Ammon's horn (tissue), 1 donor: ENCODE data around the gene MGAT5B.

Experiments used
- DNase-seq: peaks from one replicate; pipeline ENCODE4 v3.0.0-alpha.2; 2016; ENCODE audit warnings: low spot score

The MGAT5B gene

DNA sequence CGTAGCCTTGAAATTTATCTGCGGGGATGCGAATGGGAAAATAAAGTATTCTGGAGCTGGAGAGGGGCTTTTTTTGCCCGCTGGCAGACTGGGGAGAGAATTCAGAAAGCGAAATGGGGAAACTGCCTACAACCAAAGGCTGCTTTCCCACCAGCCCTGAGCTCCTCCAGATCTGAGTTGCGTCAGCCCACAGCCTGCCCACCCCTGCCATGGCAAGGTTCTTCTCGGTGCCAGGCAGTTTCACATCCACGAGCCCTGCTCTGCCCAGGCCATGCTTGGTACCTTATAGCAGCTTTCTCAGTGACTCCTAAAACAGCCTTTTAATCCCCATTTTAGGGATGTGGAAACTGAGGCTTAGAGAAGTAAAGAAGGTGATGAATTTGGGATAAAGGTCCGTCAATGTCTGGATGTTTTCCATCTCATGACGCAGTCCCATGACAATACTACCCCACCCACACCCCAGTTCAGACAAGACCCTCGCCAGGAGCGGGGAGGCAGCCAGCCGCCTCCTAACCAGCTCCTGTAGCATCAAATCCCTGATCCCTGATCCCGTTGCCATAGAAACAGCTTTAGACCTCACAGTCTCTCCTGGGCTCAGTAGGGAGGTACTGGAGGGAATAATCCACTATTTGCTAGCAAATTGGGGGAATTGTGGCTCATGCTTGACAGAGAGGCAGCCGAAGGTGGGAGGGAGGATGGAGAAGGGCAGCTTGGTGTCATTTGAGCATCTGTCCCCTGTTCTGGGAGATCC is 113.5 kb downstream of the MGAT5B start:
- DNase-seq: no peak

DNA sequence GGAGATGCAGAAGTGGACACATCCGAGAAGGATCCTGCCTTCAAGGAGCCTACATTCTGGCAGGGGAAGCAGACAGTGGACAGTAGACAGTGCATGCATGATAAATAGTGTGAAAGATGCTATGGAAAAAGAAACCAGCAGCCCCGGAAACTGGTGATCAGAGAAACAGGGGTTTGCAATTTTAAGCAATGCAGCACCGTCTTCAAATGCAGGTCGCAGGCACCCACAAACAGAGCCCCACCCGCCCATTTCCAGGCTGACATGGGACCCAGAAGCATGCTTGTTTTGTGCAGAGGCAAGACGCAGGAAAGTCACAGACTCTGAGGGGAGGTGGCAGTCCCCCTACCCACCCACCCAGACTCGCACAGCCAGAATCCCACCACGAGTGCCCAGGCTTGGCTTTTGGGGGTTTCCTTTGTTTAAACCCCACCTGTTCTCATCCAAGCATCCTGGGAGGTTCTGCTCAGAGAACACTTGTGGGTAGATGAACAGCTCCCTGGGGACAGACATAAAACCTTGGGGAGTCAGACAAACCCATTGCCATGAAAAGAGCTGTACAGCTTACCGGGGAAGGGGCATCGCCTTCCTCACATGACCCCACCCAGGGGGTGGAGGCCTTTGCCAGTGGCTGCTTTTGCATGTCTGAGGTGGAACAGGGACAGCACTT is 114.3 kb downstream of the MGAT5B start:
- DNase-seq: no peak

DNA sequence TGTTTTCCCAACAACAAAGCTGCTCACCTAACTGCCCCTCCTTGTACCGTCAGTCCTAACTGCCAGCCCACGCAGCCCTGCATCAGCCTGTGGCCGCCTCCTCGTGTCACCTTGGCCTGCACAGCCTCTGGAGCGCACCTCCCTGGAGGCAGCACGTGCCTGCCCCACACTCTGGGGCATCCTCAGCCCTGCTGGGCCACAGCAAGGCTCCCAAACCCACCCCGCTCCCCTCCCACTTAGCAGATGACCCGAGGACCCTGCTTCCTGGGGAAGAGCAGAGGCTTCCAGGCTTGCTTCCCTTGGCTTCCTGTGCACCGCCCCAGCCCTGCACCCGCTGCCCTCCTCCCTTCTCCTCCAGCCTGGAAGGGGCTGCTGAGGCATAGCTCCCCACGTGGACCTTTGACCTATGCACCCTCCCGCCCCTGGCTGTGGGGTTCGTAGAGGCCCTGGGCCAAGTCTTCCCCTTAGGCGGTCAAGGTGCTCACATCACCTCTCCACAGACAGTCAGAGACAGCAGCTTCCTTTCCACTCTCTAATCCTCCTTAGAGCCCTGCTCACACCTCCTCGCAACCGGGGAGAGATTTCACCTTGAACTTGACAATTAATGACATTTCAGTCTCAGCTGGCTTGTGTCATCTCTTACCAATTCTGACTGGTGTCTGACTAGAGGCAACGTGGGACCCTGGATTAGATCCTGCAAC is 115.0 kb downstream of the MGAT5B start:
- no peak for DNase-seq

DNA sequence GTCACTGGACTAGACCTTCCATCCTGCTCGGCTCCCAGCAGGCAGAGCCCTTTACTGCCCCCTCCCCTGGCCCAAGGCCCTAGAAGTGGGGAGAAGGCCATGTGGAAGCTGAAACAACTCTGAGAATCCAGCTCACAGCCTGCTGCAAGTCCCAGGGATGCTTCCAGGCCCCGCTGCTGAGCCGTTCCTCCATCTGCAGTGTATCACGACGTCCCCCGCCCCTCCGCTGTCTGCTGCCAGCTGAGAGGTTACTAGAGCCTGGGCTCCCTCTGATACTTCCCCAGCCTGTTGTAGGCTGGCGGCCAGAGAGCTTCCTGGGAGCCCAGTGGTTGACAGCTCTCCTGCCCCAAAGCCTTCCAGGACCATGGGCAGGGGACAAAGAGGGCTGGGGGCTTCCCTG is 118.2 kb downstream of the MGAT5B start:
- DNase-seq: no peak

DNA sequence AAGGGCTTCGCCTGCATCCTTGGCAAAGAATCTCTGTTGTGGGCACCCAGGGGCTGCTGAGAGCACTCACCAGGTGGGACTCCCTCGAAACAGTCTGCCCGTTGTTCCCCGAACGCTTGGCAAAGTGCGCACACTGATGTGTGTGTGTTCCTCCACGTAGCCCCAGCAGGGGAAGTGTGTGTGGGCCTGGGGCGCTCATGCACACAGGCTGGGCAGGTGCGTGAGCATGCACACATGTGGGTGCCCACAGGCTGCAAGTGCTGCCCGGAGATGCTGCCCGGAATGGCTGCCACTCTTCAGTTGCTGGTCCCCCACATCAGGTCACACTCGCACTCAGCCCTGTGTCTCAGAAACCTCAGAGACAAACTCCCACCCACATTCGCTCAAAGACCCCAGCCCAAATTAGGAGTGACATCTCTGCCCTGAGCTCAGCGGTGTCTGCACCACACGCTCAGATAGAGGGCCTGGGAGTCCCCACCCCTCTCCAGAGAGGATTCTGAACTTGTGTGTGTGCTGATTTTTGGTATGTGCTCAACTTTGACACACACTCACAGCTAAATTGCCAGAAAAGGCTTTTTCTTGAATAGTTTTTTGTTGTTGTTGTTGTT is 119.4 kb downstream of the MGAT5B start:
- no peak for DNase-seq

DNA sequence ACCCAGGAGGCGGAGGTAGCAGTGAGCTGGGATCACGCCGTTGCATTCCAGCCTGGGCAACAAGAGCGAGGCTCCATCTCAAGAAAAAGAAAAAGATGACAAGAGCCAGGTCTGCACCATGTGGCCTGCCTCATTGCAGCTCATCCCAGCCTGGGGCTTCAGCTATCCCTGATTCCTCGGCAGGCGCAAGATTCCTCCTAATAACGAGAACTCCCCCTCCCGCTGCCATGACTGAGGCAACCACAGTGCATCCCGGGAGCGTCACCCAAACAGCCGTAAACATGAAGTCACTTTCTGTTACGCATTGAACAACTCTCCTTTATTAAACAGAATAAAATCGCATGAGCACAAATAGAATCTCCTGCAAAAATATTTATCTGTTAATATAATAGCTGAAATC is 120.6 kb downstream of the MGAT5B start:
- no peak for DNase-seq

DNA sequence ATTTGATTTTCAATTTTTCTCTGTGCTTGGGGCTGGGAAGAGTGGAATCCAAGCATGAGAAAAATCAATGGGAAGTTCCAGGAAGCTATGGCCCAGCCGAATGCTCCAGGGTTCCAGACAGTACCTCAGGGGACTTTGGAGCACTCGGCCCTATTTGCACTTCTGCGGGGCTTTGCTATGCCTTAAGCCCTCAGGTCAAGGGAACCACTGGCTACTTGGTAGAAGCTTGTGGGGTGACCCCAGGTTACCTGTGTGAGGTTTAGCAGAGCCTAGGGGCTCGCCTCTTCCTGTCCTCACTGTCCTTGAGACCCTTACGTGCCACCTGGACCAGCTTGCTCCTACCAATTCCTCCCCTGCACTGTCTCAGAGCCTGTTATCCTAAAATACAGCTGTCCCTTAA is 121.3 kb downstream of the MGAT5B start:
- DNase-seq: no peak

DNA sequence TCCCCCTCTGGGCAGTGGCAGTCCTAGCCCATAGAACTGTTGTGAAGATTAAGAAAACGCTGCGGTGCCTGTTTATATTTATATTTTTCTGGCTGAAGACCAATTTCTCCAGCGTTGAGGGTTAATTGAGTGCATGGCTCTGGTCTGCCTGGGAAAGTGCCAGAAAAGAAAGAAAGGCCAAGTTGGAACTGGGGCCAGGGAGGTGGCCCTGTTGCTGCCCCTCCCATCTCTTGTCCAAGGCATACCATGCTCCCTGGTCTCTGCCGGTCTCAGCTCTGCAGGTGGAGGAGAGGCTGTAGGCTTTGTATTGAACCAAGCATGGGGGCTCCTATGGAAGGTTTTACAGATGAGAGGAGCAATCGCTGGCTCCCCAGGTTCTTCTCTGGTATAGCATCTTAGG is 124.7 kb downstream of the MGAT5B start:
- no peak for DNase-seq

DNA sequence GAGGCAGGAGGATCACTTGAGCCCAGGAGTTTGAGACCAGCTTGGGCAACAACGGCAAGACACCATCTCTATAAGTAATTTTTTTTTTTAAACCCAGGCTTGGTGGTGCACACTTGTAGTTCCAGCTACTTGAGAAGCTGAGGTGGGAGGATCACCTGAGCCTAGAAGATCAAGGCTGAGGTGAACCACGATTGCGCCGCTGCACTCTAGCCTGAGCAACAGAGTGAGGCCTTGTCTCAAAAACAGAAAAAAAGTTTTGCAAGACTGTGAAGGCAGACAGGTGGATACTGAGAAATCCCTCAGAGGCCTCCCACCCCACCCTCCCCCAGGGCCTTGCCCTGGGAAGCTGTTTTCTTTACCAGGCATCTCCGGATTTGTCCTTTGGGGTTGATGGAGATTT is 125.4 kb downstream of the MGAT5B start:
- no peak for DNase-seq

DNA sequence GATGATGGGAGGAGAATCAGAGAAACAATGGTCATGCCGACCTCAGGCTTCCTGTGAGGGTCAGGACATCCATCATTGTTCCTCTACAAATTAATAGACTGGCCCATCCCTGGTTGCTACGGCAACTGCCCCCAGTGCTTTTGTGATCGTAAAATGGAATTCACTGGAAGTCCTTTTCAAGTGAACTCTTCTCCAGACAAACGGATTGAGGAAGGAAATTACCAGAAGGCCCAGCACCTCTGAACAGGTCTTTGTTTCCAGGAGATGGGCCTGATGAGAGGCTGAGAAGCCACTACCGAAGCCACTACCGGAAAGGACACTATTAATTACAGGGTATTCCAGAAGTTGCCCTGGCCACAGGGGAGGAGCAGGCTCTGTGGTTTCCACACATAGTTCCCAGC is 126.0 kb downstream of the MGAT5B start:
- DNase-seq: no peak

DNA sequence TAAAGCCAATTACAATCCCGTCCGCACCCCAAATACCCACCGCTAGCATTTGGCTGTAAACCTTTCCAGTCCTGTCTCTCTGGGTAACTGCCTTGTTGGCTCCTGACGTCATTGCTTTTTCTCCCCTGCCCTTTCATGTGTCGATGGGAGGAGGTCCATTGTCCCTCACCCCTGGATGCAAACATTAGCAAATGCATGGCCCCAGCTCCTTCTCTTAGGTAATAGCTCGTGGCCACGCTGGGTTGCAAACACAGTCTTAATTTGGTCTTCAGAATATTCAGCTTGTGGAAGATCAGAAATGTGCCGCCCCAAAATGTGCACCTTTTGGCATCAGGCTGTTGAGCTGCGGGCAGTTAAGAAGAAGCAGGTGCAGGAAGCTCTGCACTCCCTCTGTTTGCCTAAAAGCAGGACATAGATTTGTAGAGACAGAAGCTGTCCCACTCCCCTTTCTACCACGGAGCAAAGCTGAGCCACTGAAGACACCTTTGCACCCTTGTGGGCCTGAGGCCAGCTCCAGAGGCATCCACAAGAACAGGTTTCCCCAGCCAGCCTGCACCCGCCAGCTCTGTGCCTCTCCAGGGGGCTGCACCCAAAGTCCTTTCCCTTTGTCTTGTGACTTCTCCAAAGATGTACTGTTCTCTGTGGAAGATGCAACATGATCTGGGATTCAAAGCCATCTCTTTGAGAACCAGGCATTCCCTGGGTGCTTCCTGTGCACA is 127.3 kb downstream of the MGAT5B start:
- DNase-seq: no peak

DNA sequence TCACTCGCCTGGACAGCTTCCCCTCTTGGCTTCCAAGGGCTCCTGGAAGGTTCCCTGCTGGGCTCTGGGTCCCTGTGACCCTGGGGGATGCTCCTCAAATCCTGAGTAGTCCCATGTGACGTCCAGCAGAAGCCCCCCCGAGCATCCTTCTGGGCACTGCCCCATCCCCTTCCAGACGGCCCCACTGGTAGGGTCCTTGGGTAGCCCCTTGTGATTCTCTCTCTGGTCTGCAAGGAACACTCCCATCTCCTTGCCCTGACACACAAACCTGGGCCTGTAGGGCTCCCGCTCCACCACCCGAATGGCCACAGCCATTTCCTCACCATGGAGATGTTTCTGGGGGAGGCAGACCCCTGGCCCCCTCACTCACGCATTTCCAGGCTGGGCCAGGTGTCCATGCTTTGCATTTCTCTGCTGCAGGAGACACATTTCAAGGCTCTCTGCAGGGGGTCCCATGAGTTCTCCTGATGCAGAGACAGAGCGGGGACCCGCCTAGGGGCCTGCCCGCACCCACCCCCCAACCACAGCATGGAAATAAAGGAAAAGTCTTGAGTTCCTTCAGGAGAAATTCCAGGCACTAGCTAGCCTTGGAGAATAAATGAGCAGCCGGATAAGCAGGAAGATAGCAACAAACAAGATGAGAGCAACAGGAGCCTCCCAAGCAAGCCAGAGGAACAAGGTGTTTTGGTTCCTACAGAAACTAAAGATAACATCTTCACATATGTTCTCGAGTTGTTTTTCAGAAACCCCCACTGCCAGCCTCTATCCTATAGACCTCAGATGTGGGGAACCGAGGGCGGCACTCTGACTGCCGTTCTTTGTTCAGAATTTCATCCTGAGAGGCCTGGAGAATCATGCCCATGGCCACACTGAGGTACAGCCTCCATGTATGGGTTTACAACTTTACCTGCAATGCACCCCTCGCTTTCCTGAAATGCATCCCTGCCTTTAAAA is 128.8 kb downstream of the MGAT5B start:
- DNase-seq: no peak

DNA sequence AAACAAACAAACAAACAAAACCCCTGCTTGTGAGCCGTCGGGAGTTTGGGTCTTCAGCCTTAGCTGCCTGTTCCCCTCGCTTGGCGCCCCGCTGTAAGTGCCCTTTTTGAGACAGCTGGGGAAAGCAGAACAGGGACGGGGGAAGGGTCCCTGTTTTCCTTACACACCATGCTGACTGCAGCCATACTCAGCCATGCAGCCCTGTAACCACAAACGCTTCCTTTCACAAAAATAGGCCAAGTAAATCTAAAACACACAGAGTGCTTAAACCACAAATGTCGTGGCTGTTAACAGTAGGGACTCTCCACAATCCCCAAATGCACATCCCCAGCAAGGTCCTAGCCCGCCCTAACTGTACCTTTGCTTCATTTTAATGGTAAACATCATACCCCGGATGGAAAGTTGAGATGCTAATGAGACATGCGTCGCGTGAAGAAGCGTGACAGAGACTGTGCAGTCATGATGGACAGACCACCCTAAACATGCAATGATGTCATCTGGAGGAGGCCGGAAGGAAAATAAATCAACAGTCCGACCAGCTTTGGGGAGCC is 129.9 kb downstream of the MGAT5B start:
- no peak for DNase-seq

DNA sequence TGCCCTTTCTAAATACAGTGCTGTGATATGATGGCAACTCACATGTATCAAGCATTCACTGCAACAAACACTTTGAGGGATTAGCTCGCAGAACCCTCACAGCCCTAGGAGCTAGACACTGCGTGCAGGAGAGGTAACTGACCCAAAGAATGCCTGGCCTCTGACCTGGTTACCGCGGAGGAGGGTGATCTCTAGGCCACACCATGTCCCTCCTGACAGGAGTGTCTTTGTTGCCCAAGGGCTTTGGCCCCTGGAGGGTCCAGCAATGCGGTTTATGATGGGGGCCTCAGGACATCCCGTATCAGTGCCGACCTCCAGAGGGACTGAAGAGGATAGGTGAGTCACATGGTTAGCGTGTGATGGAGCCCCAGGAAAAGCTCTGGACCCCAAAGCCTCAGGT is 130.6 kb downstream of the MGAT5B start:
- no peak for DNase-seq
